Right ventricle myocardium inferior (tissue), 1 donor: Measurements from ENCODE around the gene SLC25A24. TPM values are rescaled to one million over a fixed set of nuclear protein-coding genes. Genes with fewer than 3 reads are reported as not detected.
"Not testable (repeated sequence)": the region's sequence is repeated elsewhere in the genome, so short reads cannot be mapped to it uniquely, and the experiment has no call there.

Source experiments
- ATAC-seq: fragments of 200-7000 bp; cut with Tn5 transposase; one replicate; pipeline ENCODE4 v1.9.1; 2020; ENCODE audit warnings: mild to moderate bottlenecking, moderate library complexity
- DNase-seq: peaks from one replicate; pipeline ENCODE4 v3.0.0; 2021; ENCODE audit errors: missing footprints
- intact Hi-C: fragments of 100-400 bp; cut with DNase I; formaldehyde crosslinking; loops from one replicate; pipeline ENCODE4 v1.11.0; 2022
- total RNA-seq: library from RNA; stranded (reverse); fragmentation: NEBNext Ultra II Directional; extraction: Animal tissue kit (Norgen Biotek cat#: 25700); gene quantifications from one replicate; pipeline ENCODE4 v1.2.1, GENCODE V29; 2021
- donor health status: DM: no; HTN: yes; CAD: no; lungs with severe emphysema.

SLC25A24 gene
- total RNA-seq, 1 donor from 2014 or later: 18.5 TPM

- intact Hi-C loops, ATAC-seq, DNase-seq: not testable (repeated sequence)
Measured at GRCh38 chr1:108144569-108144968, 55.6 kb downstream of the SLC25A24 start.

DNA sequence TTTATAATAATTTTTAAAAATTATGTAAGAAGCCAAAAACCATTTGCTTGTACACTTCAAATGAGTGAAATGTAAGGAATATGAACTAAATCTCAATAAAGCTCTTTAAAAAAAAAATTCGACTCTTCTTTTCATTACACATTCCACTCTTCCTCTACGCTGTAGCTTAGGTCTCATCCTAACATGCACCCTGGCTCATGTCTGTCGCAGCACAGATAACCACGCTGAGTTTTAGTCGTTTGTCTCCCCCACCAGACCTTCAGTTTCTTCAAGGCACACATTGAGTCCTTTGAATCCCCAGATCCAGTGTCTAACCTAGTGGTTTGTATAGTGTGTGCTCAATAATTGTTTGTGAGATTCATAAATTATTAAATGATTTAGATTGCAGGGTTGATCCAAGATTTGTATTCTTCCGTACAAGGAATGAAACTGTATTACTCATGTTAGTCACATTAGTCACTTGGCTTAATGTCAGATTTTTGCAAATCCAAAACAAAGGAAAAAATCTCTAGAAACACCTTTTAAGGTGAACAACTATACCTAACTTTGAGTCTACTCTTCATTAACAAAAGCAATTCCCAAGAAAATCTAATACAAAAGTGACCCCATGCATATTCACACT lies 57.3 kb downstream of the SLC25A24 start:
- intact Hi-C loops: no loop called here
- DNase-seq: no peak
- ATAC-seq: no peak

GRCh38 chr1:108142258-108142657 lies 57.9 kb downstream of the SLC25A24 start:
- no peak for DNase-seq

DNA sequence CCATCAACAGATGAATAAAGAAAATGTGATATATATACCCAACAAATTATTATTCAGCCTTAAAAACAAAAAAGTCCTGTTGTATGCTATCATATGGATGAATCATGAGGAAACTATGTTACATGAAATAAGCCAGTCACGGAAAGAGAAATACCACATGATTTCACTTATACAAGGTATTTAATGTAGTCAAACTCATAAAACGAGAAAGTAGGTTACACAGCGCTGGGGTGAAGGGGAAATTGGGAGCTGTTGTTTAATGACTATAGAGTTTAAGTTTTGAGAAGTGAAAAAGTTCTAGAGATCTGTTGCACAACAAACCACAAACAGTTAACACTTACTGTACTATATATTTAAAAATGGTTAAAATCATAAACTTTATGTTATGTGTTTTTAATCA lies 58.5 kb downstream of the SLC25A24 start:
- ATAC-seq (no peak), DNase-seq (no peak)
- intact Hi-C loops: no loop called here

More at GRCh38 chr1:108142258-108142657, 57.9 kb downstream of the SLC25A24 start:
- intact Hi-C loops: no loop called here
- no peak for ATAC-seq

GRCh38 chr1:108140936-108141335 lies 59.2 kb downstream of the SLC25A24 start:
- intact Hi-C loops: no loop called here
- DNase-seq (no peak), ATAC-seq (no peak)

DNA sequence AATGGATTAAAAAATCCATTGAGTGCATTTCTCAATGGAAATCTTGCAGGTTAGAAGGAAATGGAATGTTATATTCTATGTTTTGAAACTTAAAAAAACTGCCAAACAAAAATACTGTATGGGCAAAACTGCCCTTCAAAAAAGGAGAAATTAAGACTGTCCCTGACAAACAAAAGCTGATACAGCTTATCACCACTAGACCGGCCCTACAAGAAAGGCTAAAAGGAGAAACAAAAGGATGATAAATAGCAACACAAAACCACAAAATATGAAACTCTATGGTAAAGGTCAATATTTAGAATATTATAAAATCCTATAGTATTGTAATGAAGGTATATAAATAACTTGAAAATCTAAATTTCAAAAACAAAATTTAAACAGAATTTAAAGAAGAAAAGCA lies 60.0 kb downstream of the SLC25A24 start:
- ATAC-seq: no peak
- intact Hi-C loops: no loop called here

DNA sequence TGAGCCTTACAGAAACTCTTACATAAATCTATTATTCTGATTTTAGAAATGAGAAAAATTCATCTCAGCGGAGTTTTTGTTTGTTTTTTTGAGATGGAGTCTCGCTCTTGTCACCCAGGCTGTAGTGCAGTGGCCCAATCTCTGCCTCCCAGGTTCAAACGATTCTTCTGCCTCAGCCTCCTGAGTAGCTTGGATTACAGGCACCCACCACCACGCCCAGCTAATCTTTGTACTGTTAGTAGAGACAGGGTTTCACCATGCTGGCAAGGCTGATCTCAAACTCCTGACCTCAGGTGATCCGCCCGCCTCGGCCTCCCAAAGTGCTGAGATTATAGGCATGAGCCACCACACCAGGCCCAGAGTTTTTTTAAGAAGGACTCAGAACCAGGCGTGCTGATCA lies 60.6 kb downstream of the SLC25A24 start:
- ATAC-seq, intact Hi-C loops, DNase-seq: not testable (repeated sequence)

More for the DNA sequence above, 60.0 kb downstream of the SLC25A24 start:
- DNase-seq: no peak

DNA sequence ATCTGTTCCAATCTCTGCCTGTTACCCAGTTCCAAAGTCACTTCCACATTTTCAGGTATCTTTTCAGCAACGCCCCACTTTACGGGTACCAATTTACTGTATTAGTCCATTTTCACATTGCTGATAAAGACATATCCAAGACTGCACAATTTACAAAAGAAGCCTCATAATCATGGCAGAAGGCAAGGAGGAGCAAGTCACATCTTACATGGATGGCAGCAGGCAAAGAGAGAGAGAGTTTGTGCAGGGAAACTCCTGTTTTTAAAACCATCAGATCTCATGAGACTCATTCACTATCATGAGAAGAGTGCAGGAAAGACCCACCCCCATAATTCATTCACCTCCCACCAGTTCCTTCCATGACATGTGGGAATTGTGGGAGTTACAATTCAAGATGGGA lies 67.0 kb downstream of the SLC25A24 start:
- intact Hi-C loops, ATAC-seq, DNase-seq: not testable (repeated sequence)

DNA sequence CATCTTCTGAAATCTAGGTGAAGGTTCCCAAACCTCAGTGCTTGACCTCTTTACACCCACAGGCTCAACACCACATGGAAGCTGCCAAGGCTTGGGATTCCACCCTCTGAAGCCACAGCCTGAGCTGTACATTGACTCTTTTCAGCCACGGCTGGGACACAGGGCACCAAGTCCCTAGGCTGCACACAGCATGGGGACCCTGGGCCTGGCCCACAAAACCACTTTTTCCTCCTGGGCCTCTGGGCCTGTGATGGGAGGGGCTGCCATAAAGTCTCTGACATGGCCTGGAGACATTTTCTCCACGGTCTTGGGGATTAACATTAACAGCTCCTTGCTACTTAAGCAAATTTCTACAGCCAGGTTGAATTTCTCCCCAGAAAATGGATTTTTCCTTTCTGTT lies 67.8 kb downstream of the SLC25A24 start:
- intact Hi-C loops, ATAC-seq, DNase-seq: not testable (repeated sequence)

GRCh38 chr1:108131281-108131680 lies 68.9 kb downstream of the SLC25A24 start:
- DNase-seq, ATAC-seq, intact Hi-C loops: not testable (repeated sequence)

DNA sequence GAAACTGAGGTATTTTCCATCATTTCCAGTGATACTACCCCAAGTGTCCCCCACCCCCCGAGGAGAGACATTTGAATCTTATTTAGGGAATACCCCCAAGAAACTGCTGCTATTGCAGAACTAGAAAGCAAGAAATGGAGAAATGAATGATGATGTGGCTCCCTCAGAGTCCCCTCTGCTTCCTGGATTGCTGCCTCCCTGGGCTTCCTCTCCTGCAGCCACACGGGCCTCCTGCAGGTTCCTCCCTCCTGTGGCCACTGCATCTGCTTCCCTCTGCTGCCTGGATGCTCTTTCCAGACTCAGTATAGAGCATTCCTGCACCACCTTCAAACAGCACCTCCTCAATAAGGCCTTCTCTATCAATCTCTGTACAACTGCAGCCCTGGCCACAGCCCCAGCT lies 69.3 kb downstream of the SLC25A24 start:
- intact Hi-C loops: no loop called here
- ATAC-seq (no peak), DNase-seq (no peak)

GRCh38 chr1:108129999-108130398 lies 70.1 kb downstream of the SLC25A24 start:
- ATAC-seq: no peak
- intact Hi-C loops: no loop called here
- DNase-seq: no peak

GRCh38 chr1:108125312-108126138 lies 74.6 kb downstream of the SLC25A24 start:
- intact Hi-C loops: loop anchor here (1.0 kb wide), 1 partner anchor 343 kb away; no protein-coding TSS in a partner anchor
- ATAC-seq: peak; percentile 91
- DNase-seq: no peak

DNA sequence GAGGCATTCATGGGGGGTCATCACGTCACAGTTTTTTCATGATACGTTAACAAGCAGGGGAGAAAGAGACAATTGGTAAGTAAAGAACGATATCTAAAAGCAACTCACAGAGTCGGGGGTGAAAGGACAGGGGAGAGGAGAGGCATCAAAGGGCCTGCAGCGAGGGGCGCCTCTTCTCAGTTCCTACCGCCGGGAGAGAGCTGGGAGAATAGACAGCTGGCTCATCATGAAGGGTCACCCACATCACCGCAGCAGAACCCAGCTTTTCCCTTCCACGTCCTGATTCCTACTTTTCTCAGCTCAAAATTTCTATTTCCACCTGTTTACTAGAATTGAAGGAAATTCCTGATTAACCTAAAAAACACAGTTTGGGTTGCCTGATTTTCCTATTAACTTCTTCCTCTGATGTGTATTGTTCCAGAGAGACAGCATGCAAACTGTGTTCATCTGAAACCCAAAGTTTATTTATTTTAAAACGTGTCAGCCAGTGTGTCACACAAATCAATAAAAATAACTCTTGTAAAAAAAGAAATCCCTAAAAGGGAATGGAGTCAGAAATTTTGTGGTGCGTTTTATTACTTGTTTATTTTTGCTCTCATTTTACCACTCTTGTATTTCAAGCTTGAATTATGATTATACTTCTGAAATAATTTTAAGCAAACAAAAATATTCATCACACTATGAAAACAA lies 75.4 kb downstream of the SLC25A24 start:
- DNase-seq (no peak), ATAC-seq (no peak)
- intact Hi-C loops: loop anchor here (1.0 to 5.0 kb wide), 2 partner anchors 162 to 342 kb away; no protein-coding TSS in a partner anchor

DNA sequence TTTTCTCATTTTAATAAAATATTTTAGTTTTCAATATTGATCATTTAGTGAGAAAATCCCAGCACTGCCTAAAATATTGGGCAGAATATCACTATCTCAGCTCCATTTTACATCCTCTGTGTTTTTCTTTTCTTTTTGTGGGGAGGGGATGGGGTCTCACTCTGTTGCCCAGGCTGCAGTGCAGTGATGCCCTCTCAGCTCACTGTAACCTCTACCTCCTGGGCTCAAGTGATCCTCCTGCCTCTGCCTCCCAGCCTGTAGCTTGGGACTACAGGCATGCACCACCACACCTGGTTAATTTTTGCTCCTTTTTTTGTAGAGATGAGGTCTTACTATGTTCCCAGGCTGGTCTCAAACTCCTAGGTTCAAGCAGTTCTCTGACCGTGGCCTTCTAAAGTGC lies 76.1 kb downstream of the SLC25A24 start:
- ATAC-seq (no peak), DNase-seq (no peak)
- intact Hi-C loops: loop anchor here (5.0 kb wide), 1 partner anchor 162 kb away; no protein-coding TSS in a partner anchor

- DNase-seq (no peak), ATAC-seq (no peak)
- intact Hi-C loops: loop anchor here (5.0 kb wide), 1 partner anchor 159 kb away; no protein-coding TSS in a partner anchor
Measured at GRCh38 chr1:108121358-108122143, 78.6 kb downstream of the SLC25A24 start.

DNA sequence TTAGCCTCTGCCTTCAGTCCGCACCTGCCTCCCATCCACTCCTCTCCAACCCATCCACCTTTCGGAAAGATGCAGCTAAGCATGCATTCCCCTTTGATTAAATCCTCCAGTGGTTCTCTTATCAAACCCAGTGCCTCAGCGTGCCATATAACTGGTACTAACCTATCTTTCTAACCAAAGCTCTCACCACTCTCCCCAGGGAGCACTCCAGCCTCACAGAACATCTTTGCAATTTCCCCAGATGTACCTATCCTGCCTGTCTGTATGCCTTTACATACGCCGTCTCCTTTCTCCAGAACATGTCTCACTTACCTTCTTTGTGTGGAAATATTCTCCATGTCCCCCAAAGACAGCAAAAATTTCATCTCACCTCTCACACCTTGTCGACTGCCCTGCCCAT lies 80.0 kb downstream of the SLC25A24 start:
- intact Hi-C loops: loop anchor here (5.0 kb wide), 1 partner anchor 158 kb away; no protein-coding TSS in a partner anchor
- ATAC-seq (no peak), DNase-seq (no peak)

DNA sequence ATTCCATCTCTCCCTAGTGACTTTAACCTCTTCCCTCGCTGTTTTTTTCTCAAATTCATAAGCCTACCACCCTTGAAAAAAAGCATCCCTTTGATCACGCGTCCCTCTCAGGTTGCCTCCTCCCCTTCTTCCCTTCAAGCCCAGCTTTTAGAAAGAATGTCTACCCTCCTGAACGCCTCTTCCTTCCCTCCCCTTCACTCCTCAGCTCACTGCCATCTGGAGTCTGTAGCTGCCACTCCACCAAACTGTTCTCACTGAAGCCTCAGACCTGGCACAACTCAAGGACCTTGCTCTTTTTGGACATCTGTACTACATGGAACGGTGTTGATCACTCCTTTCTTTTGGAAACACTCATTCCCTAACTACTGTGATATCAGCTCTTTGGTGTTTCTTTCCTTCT lies 80.6 kb downstream of the SLC25A24 start:
- intact Hi-C loops: no loop called here
- ATAC-seq (no peak), DNase-seq (no peak)
